Left colon (tissue), 2 donors: ENCODE results near the gene MS4A6E. TPM values are rescaled to one million over a fixed set of nuclear protein-coding genes. Genes with fewer than 3 reads are reported as not detected.
A peak's percentile ranks its signal among the peaks of the same experiment; 100 is the strongest.
"Not testable (repeated sequence)": the region's sequence is repeated elsewhere in the genome, so short reads cannot be mapped to it uniquely, and the experiment has no call there.

Experiments used
- ATAC-seq: fragments of 200-7000 bp; cut with Tn5 transposase; one replicate; pipeline ENCODE4 v1.9.1; 2020; ENCODE audit warnings: mild to moderate bottlenecking, moderate library complexity
- DNase-seq, 2 donors: peaks; one replicate each; pipeline ENCODE4 v3.0.0-alpha.2; 2020
- intact Hi-C, 2 donors: fragments of 100-400 bp; cut with DNase I in 1 of 2; cut with micrococcal nuclease in 1 of 2; formaldehyde crosslinking; loops; one replicate each; pipeline versions ENCODE4 v1.11.2 to v1.14.0; 2022; cut with DNase I, micrococcal nuclease
- total RNA-seq, 2 donors: library from RNA; stranded (reverse); fragmentation: NEBNext Ultra II Directional; extraction: Animal tissue kit (Norgen Biotek cat#: 25700); gene quantifications; one replicate each; pipeline ENCODE4 v1.2.1, GENCODE V29; 2021
- donor health status: DM: no; HTN: no; CAD: no.
- donor health status: DM: yes; HTN: yes; CAD: no.

MS4A6E gene
- total RNA-seq, 2 donors from 2014 or later: not detected

- DNase-seq (no peak), ATAC-seq (no peak)
- intact Hi-C loops: no loop called here
Measured at GRCh38 chr11:60332846-60333245, 5.8 kb downstream of the MS4A6E start.

GRCh38 chr11:60334005-60334620, 7.1 kb downstream of the MS4A6E start:
- peak; percentile 34 to 75 for DNase-seq
- intact Hi-C loops: no loop called here
- peak; percentile 66 for ATAC-seq

GRCh38 chr11:60336767-60337391, 9.8 kb downstream of the MS4A6E start:
- intact Hi-C loops: no loop called here
- no peak for ATAC-seq
- DNase-seq: no peak

GRCh38 chr11:60338053-60338452, 11.0 kb downstream of the MS4A6E start:
- no peak for ATAC-seq

GRCh38 chr11:60339356-60339755, 12.3 kb downstream of the MS4A6E start:
- intact Hi-C loops: no loop called here
- DNase-seq: no peak
- ATAC-seq: no peak

More at GRCh38 chr11:60338053-60338452, 11.0 kb downstream of the MS4A6E start:
- no peak for DNase-seq
- intact Hi-C loops: no loop called here

- DNase-seq (no peak), ATAC-seq (no peak)
- intact Hi-C loops: no loop called here
Measured at GRCh38 chr11:60343094-60343704, 16.1 kb downstream of the MS4A6E start.

- no peak for ATAC-seq
- intact Hi-C loops: no loop called here
- no peak for DNase-seq
Measured at GRCh38 chr11:60344146-60344545, 17.1 kb downstream of the MS4A6E start.

GRCh38 chr11:60345489-60345888, 18.4 kb downstream of the MS4A6E start:
- DNase-seq (peak in 1 of 2 donors; percentile 63), ATAC-seq (no peak)
- intact Hi-C loops: no loop called here

GRCh38 chr11:60347084-60347797, 20.2 kb downstream of the MS4A6E start:
- ATAC-seq (no peak), DNase-seq (no peak)
- intact Hi-C loops: no loop called here

- DNase-seq (no peak), ATAC-seq (no peak)
- intact Hi-C loops: no loop called here
Measured at GRCh38 chr11:60348116-60348515, 21.1 kb downstream of the MS4A6E start.

GRCh38 chr11:60349990-60350389, 22.9 kb downstream of the MS4A6E start:
- DNase-seq (no peak), ATAC-seq (no peak)
- intact Hi-C loops: no loop called here

GRCh38 chr11:60357771-60358170, 30.7 kb downstream of the MS4A6E start:
- ATAC-seq (no peak), DNase-seq (no peak)
- intact Hi-C loops: no loop called here

- ATAC-seq (no peak), DNase-seq (no peak)
- intact Hi-C loops: no loop called here
Measured at GRCh38 chr11:60360621-60361020, 33.6 kb downstream of the MS4A6E start.

GRCh38 chr11:60362241-60362640, 35.2 kb downstream of the MS4A6E start:
- no peak for ATAC-seq
- intact Hi-C loops: loop anchor here in 1 of 2 donors (2.0 kb wide), 1 partner anchor 257 kb away; no protein-coding TSS in a partner anchor

GRCh38 chr11:60363542-60364470, 36.8 kb downstream of the MS4A6E start:
- intact Hi-C loops: loop anchor here in 1 of 2 donors (2.0 kb wide), 1 partner anchor 255 kb away; no protein-coding TSS in a partner anchor
- DNase-seq: peak; percentile 40 to 66
- peak; percentile 87 for ATAC-seq

More at GRCh38 chr11:60362241-60362640, 35.2 kb downstream of the MS4A6E start:
- DNase-seq: no peak

GRCh38 chr11:60366262-60366904, 39.3 kb downstream of the MS4A6E start:
- intact Hi-C loops, DNase-seq, ATAC-seq: not testable (repeated sequence)

- intact Hi-C loops: no loop called here
- no peak for ATAC-seq
- no peak for DNase-seq
Measured at GRCh38 chr11:60367009-60367408, 40.0 kb downstream of the MS4A6E start.

- DNase-seq (no peak), ATAC-seq (no peak)
- intact Hi-C loops: no loop called here
Measured at GRCh38 chr11:60367896-60368295, 40.8 kb downstream of the MS4A6E start.
